Thyroid gland (tissue), 4 donors: ENCODE results near the gene LPCAT4.

Experiments used
- POLR2A ChIP-seq, 2 donors: fragments of 450-650 bp; IDR thresholded peaks; one replicate each; pipeline ENCODE4 v1.6.1; 2017; ENCODE audit warnings: antibody characterized with exemption in 2 of 2, mild to moderate bottlenecking in 2 of 2, moderate library complexity in 1 of 2
- TF ChIP-seq, protein P1 (sequence below), 6 experiments: fragments of 200-600 bp in 3 of 6; fragments of 450-650 bp in 3 of 6; sonication (generic) in 3 of 6; IDR thresholded peaks; one replicate each; pipeline ENCODE4 v1.5.1; 2016 to 2019; ENCODE audit warnings: antibody characterized with exemption in 6 of 6, mild to moderate bottlenecking in 2 of 6, inconsistent platforms in 1 of 6, moderate library complexity in 1 of 6

DNA sequence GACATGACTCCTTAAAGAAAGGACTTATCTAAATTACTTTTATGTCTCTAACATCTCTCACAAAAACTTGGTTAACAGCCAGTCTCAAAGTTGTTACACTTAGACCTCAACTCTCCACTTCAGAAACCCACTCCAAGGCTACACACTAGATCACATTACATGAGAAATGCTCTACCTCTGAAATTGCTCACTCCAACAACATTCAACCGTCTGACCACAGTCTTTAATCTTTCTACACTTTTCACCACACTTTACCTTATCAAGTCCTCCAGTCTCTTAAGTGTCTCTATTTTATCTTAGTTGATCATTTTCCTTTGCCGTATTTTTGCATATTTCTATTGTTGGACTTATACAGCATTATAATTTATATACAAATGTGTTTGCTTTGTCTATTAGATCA is 35.2 kb downstream of the LPCAT4 start:
- TF ChIP-seq, protein P1, sequence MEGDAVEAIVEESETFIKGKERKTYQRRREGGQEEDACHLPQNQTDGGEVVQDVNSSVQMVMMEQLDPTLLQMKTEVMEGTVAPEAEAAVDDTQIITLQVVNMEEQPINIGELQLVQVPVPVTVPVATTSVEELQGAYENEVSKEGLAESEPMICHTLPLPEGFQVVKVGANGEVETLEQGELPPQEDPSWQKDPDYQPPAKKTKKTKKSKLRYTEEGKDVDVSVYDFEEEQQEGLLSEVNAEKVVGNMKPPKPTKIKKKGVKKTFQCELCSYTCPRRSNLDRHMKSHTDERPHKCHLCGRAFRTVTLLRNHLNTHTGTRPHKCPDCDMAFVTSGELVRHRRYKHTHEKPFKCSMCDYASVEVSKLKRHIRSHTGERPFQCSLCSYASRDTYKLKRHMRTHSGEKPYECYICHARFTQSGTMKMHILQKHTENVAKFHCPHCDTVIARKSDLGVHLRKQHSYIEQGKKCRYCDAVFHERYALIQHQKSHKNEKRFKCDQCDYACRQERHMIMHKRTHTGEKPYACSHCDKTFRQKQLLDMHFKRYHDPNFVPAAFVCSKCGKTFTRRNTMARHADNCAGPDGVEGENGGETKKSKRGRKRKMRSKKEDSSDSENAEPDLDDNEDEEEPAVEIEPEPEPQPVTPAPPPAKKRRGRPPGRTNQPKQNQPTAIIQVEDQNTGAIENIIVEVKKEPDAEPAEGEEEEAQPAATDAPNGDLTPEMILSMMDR (IDR thresholded peaks at IDR 0.05), result no peak
- TF ChIP-seq POLR2A (IDR thresholded peaks at IDR 0.05), result no peak
